K562 (cell line): ENCODE data around the gene TBC1D25. TPM values are rescaled to one million over a fixed set of nuclear protein-coding genes. Genes with fewer than 3 reads are reported as not detected.

ENCODE experiments used
- ATAC-seq: fragments of 200-7000 bp; cut with Tn5 transposase; 3 replicates; pipeline ENCODE4 v1.9.1; 2020; ENCODE audit warnings: moderate library complexity
- BruUV-seq: library from RNA; stranded (reverse); fragments of 400-500 nt; replicated peaks from 2 replicates; lab custom pipeline; 2021; lab: Mats Ljungman, UMichigan
- CTCF ChIA-PET: fragments of 300-600 bp; formaldehyde crosslinking; extraction: SDS; loops from one replicate; lab custom pipeline; 2021; ENCODE audit warnings: low intra/inter-chr PET ratio; lab: Yijun Ruan, JAX
- POLR2A ChIA-PET: fragments of 300-600, 350-650 bp; sonication (Branson Sonifier 250); formaldehyde crosslinking; extraction: SDS; loops from one replicate; lab custom pipeline; 2021; ENCODE audit warnings: antibody characterized with exemption, inconsistent platforms; lab: Yijun Ruan, JAX
- DNase-seq, 4 experiments: peaks; one replicate each; pipeline versions ENCODE4 v3.0.0 to v3.0.0-alpha.2; 2011 to 2018; ENCODE audit warnings: low spot score in 3 of 4, mixed read lengths in 3 of 4; ENCODE audit errors: extremely low read depth in 1 of 4
- FAIRE-seq: peaks from 2 replicates; lab custom pipeline; 2011; peaks lifted over from hg19 to GRCh38; lab: Jason Lieb, UNC
- H2AFZ ChIP-seq: 2 replicates; pipeline ENCODE4 v1.6.0; 2011; ENCODE audit warnings: low read depth, low read length, control low read depth, inconsistent platforms
- H3K27ac ChIP-seq: fragments of 200-600 bp; 3 replicates; pipeline ENCODE4 v1.8.0; 2011; ENCODE audit warnings: low read depth, mild to moderate bottlenecking, control low read depth, inconsistent platforms, low read length, moderate library complexity, mixed read lengths; ENCODE audit errors: extremely low read depth
- H3K27me3 ChIP-seq, 2 experiments: fragments of 300-600 bp in 1 of 2; 2 replicates in 1 of 2; 3 replicates in 1 of 2; pipeline versions ENCODE4 v1.6.0 to v1.8.0; 2011; ENCODE audit warnings: inconsistent platforms in 2 of 2, low read length in 2 of 2, mild to moderate bottlenecking in 1 of 2, mixed read lengths in 1 of 2, moderate library complexity in 1 of 2; ENCODE audit not compliant: control insufficient read depth in 2 of 2, insufficient read depth in 2 of 2
- H3K36me3 ChIP-seq: fragments of 300-600 bp; 3 replicates; pipeline ENCODE4 v1.8.0; 2011; ENCODE audit warnings: mild to moderate bottlenecking, low read length, inconsistent platforms; ENCODE audit not compliant: control insufficient read depth, insufficient read depth
- H3K4me1 ChIP-seq, 2 experiments: fragments of 200-600 bp in 1 of 2; replicated peaks in 1 of 2; 2 replicates in 1 of 2; 3 replicates in 1 of 2; pipeline versions ENCODE4 v1.5.1 to v1.8.0; 2011; ENCODE audit warnings: inconsistent platforms in 2 of 2, low read length in 2 of 2, mild to moderate bottlenecking in 1 of 2, mixed read lengths in 1 of 2, moderate library complexity in 1 of 2; ENCODE audit not compliant: control insufficient read depth in 2 of 2, insufficient read depth in 2 of 2
- H3K4me2 ChIP-seq: 2 replicates; pipeline ENCODE4 v1.6.1; 2011; ENCODE audit warnings: low read length, control low read depth, inconsistent platforms, mixed read lengths; ENCODE audit not compliant: insufficient read depth
- H3K4me3 ChIP-seq: fragments of 200-600 bp; sonication (generic), shearing (Covaris generic); 2 replicates; pipeline ENCODE4 v1.5.1; 2016; ENCODE audit warnings: control low read depth, inconsistent platforms
- H3K79me2 ChIP-seq: fragments of 200-600 bp; 3 replicates; pipeline ENCODE4 v1.8.0; 2011; ENCODE audit warnings: low read length, inconsistent platforms; ENCODE audit not compliant: control insufficient read depth, insufficient read depth
- H3K9ac ChIP-seq, 2 experiments: 2 replicates each; pipeline versions ENCODE4 v1.6.0 to v1.6.1; 2011; ENCODE audit warnings: low read depth in 2 of 2, low read length in 2 of 2, control low read depth in 1 of 2, inconsistent platforms in 1 of 2, mild to moderate bottlenecking in 1 of 2, mixed read lengths in 1 of 2; ENCODE audit not compliant: insufficient read depth in 1 of 2
- H3K9me1 ChIP-seq: one replicate; pipeline ENCODE4 v1.6.0; 2011; ENCODE audit warnings: inconsistent platforms, mild to moderate bottlenecking, low read length, moderate library complexity; ENCODE audit not compliant: control insufficient read depth, insufficient read depth
- H3K9me3 ChIP-seq: replicated peaks from 2 replicates; pipeline ENCODE4 v1.5.1; 2011; ENCODE audit warnings: low read depth, low read length, inconsistent platforms; ENCODE audit not compliant: control insufficient read depth, insufficient read depth
- H4K20me1 ChIP-seq: replicated peaks from 2 replicates; pipeline ENCODE4 v1.6.1; 2011; ENCODE audit warnings: low read length, inconsistent platforms, mixed read lengths; ENCODE audit not compliant: control insufficient read depth, insufficient read depth
- CTBP1 ChIP-seq: fragments of 450-650 bp; IDR thresholded peaks from 2 replicates; pipeline ENCODE4 v1.6.1; 2016; ENCODE audit warnings: borderline replicate concordance
- E4F1 ChIP-seq: fragments of 250-450 bp; sonication (Bioruptor Pico); IDR thresholded peaks from 2 replicates; pipeline ENCODE4 v1.5.0; 2021; ENCODE audit warnings: mild to moderate bottlenecking, borderline replicate concordance
- KAT8 ChIP-seq: fragments of 450-650 bp; IDR thresholded peaks from 2 replicates; pipeline ENCODE4 v1.6.1; 2016; ENCODE audit warnings: low read depth, mild to moderate bottlenecking
- KDM4B ChIP-seq, 2 experiments: fragments of 450-650 bp in 1 of 2; sonication (generic) in 1 of 2; IDR thresholded peaks; 2 replicates each; pipeline ENCODE4 v1.6.1; 2016 to 2017; ENCODE audit warnings: borderline replicate concordance in 2 of 2, antibody characterized with exemption in 1 of 2, low read depth in 1 of 2, mild to moderate bottlenecking in 1 of 2
- MAX ChIP-seq: sonication (generic); formaldehyde crosslinking; IDR thresholded peaks from 2 replicates; pipeline ENCODE4 v1.9.0; 2022; ENCODE audit warnings: mild to moderate bottlenecking, missing genetic modification reagents
- RNF2 ChIP-seq: sonication (generic); IDR thresholded peaks from 2 replicates; pipeline ENCODE4 v1.6.1; 2016
- SMAD4 ChIP-seq: fragments of 250-450 bp; sonication (Bioruptor Pico); conservative IDR thresholded peaks from 2 replicates; pipeline ENCODE4 v1.8.0; 2021; ENCODE audit warnings: inconsistent platforms, mild to moderate bottlenecking, moderate library complexity
- SRSF7 ChIP-seq: fragments of 200-400 bp; formaldehyde crosslinking; optimal IDR thresholded peaks from 2 replicates; pipeline ENCODE3; 2017; ENCODE audit warnings: mild to moderate bottlenecking, low read depth, low read length
- TBP ChIP-seq: optimal IDR thresholded peaks from 2 replicates; pipeline ENCODE3; 2011; ENCODE audit warnings: low read depth, low read length, improper control_type of control experiment
- THRB ChIP-seq: fragments of 450-650 bp; formaldehyde crosslinking; conservative IDR thresholded peaks from 2 replicates; pipeline ENCODE4 v1.4.0; 2022; ENCODE audit warnings: mild to moderate bottlenecking, missing genetic modification characterization
- XRCC4 ChIP-seq: IDR thresholded peaks from one replicate; pipeline ENCODE4 v1.6.1; 2011; ENCODE audit not compliant: insufficient read depth, insufficient read length; ENCODE audit errors: extremely low read depth
- YBX1 ChIP-seq: fragments of 450-650 bp; IDR thresholded peaks from 2 replicates; pipeline ENCODE4 v1.7.1; 2016; ENCODE audit warnings: mild to moderate bottlenecking
- ZBTB1 ChIP-seq: sonication (generic); formaldehyde crosslinking; IDR thresholded peaks from 2 replicates; pipeline ENCODE4 v1.8.1; 2023; ENCODE audit warnings: missing genetic modification reagents, low read depth, mild to moderate bottlenecking, borderline replicate concordance
- ZC3H8 ChIP-seq: fragments of 450-650 bp; IDR thresholded peaks from 2 replicates; pipeline ENCODE4 v1.6.1; 2017
- ZNF445 ChIP-seq: fragments of 250-450 bp; sonication (Bioruptor Pico); IDR thresholded peaks from 2 replicates; pipeline ENCODE4 v1.4.0; 2020; ENCODE audit warnings: low read depth, mild to moderate bottlenecking, moderate library complexity
- ZNF699 ChIP-seq: fragments of 250-450 bp; sonication (Bioruptor Pico); IDR thresholded peaks from 2 replicates; pipeline ENCODE4 v1.8.0; 2021; ENCODE audit warnings: mild to moderate bottlenecking, moderate library complexity; ENCODE audit not compliant: insufficient replicate concordance
- ZNF707 ChIP-seq: fragments of 250-450 bp; sonication (Bioruptor Pico); conservative IDR thresholded peaks from 2 replicates; pipeline ENCODE4 v1.8.0; 2022; ENCODE audit warnings: inconsistent platforms, mild to moderate bottlenecking, moderate library complexity
- WGBS: fragments of 100-300 bp; shearing (Covaris generic); methylation state at CpG from one replicate; pipeline ENCODE4 v1.1.6; 2016; ENCODE audit warnings: low coverage, mixed read lengths; ENCODE audit not compliant: insufficient coverage; ENCODE audit errors: missing lambda C conversion rate; 5-methylcytosine and 5-hydroxymethylcytosine counted together
- in situ Hi-C: fragments of 300-500 bp; cut with MboI; formaldehyde crosslinking; loops from 4 replicates; pipeline ENCODE4 v1.15.0; 2018; ENCODE audit warnings: inconsistent platforms, mixed read lengths
- intact Hi-C: fragments of 100-400 bp; cut with micrococcal nuclease; formaldehyde crosslinking; loops from 2 replicates; pipeline ENCODE4 v1.14.2; 2022
- polyA plus RNA-seq, 8 experiments: library from polyadenylated mRNA; depleted of rRNA in 4 of 8; stranded (reverse) in 5 of 8; unstranded in 3 of 8; fragments of >200 nt; fragmentation: Nextera tagmentation in 2 of 8; fragmentation: Illumina TruSeq in 1 of 8; extraction: Ambion mirVana in 2 of 8; extraction: Trizol in 1 of 8; gene quantifications; 2 replicates each; pipeline versions ENCODE4 v1.2.1 to v1.2.3, GENCODE V29; 2011 to 2014; ENCODE audit warnings: inconsistent platforms in 1 of 8, missing spikeins in 1 of 8
- total RNA-seq, 7 experiments: library from RNA; depleted of rRNA in 6 of 7; stranded (reverse); fragments of >200 nt in 6 of 7; fragmentation: Illumina TruSeq in 2 of 7; extraction: Trizol in 2 of 7; gene quantifications; 2 replicates each; pipeline versions ENCODE4 v1.2.1 to v1.2.3, GENCODE V29; 2011 to 2021; ENCODE audit warnings: low replicate concordance in 1 of 7

The TBC1D25 gene
- total and polyA plus RNA-seq, 9 of the 15 experiments (the other 6 are each of a cell fraction or from before 2014, with no cell fraction given) = 0.62 to 10.6 (median 3.9) TPM

GRCh38 chrX:48580662-48581061, 41.1 kb downstream of the TBC1D25 start:
- WGBS = 29% methylated on average over 1 of the region's 1 CpG
- peaks cover 39% of the 10 kb centered on the region for H3K36me3 ChIP-seq
- peaks cover 9% of the 10 kb centered on the region; the same call in 1 of the 2 replicates for H4K20me1 ChIP-seq
- no peak overlapping the region for H3K9ac ChIP-seq
- ATAC-seq (no peak), FAIRE-seq (no peak), DNase-seq (no peak)
- H3K4me1 ChIP-seq = peaks cover 8 to 14% of the 10 kb centered on the region in 2 experiments; a peak in 4 of 5 replicates
- H3K4me2 ChIP-seq = no peak overlapping the region
- H2AFZ ChIP-seq = no peak overlapping the region
- H3K27me3 ChIP-seq = no peaks in the 10 kb centered on the region
- TF ChIP-seq SMAD4 (CRISPR knock-in tag) = no peak
- TF ChIP-seq E4F1 = no peak
- no peak for TF ChIP-seq THRB (CRISPR knock-in tag)
- TF ChIP-seq KAT8 = no peak
- TF ChIP-seq SRSF7 = no peak
- TF ChIP-seq XRCC4 = no peak
- no peak for TF ChIP-seq TBP
- TF ChIP-seq ZNF707 = no peak
- TF ChIP-seq CTBP1 = no peak
- TF ChIP-seq ZNF445 (CRISPR knock-in tag) = no peak
- no peak for TF ChIP-seq KDM4B (IDR thresholded peaks at IDR 0.05; ENCODE audit: borderline replicate concordance in 2 of 2, low read depth in 1 of 2)
- TF ChIP-seq ZNF699 (CRISPR knock-in tag) = no peak
- no peak for TF ChIP-seq YBX1
- no peak for TF ChIP-seq ZBTB1 (CRISPR knock-in tag)
- TF ChIP-seq RNF2 = no peak
- no peak for TF ChIP-seq MAX (CRISPR knock-in tag)
- TF ChIP-seq ZC3H8 = no peak
- H3K9me1 ChIP-seq = peaks cover 10% of the 10 kb centered on the region
- H3K79me2 ChIP-seq = peaks cover 20% of the 10 kb centered on the region
- CTCF ChIA-PET = no interaction called here
- in situ Hi-C loops (no loop called here), intact Hi-C loops (no loop called here)
- no peak overlapping the region for H3K4me3 ChIP-seq
- H3K27ac ChIP-seq = no peak overlapping the region
- BruUV-seq = no TSS peak
- no peaks in the 10 kb centered on the region for H3K9me3 ChIP-seq
- POLR2A ChIA-PET = interaction anchor here (0.9 kb wide), 1 partner anchor 11 kb away, joined by 4 read pairs; no protein-coding TSS in a partner anchor
